Measurements from ENCODE around the gene MRC2.

The MRC2 gene

DNA sequence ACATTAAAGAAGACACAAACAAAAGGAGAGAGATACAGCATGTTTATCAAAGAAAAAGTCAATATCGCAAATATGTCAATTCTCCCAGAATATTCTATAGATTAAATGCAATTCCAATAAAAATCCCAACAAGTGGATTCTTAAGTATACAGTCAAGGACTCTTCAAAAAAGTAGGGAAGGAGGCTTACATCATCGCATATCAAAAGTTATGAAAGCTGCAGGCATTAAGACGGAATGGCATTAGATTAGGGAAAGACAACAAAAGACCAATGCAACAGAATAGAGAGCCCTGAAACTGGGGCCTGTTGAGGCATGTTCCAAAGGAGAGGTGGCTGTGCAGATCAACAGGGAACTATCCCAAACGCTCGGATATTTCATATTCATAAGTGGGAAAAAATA is 104.7 kb downstream of the MRC2 start:
- no peak for TF ChIP-seq POLR2A (IDR thresholded peaks at IDR 0.05; ENCODE audit: low read depth, low read length)
- TF ChIP-seq POLR2AphosphoS5 (IDR thresholded peaks at IDR 0.05; ENCODE audit: low read depth, low read length) = no peak
- no peak for TF ChIP-seq TAF1 (IDR thresholded peaks at IDR 0.05; ENCODE audit: low read depth, low read length)
- no peak for TF ChIP-seq SPI1 (IDR thresholded peaks at IDR 0.05; ENCODE audit: low read depth, low read length)
- no peak for TF ChIP-seq PAX5 (IDR thresholded peaks at IDR 0.05; ENCODE audit: insufficient read depth, low read length, severe bottlenecking)
- TF ChIP-seq POU2F2 (IDR thresholded peaks at IDR 0.05; ENCODE audit: low read depth, low read length) = no peak
- FAIRE-seq (no peak), DNase-seq (ENCODE audit: insufficient read length, low spot score) (no peak)

DNA sequence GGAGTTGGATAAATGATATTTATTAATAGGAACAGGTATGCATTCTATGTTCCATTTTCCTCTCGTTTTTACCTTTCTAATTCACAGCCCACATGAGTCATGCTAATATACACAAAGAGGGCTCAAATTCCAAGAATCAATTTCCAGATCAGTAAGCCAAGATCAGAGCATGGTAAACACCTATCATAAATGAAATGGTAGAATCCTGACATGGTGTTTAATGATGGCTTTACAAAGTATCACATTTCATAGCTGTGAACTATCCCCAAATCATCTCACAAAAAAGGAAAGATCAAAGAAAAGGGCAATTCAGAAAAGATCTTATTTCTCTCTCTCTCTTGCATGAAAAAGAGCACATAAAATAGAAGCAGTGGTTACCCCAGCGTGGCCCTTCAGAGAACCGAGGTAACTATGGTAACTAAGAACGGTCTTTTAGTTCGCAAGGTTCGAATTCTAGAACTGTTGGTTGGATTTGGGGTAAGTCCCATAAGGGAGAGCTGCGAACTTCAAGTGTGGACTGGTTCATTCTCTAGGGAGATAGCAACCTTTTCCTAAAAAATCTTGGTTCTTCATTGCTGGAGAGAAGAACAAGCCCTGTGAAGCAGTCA is 107.7 kb downstream of the MRC2 start:
- no peak for FAIRE-seq
- no peak for TF ChIP-seq POU2F2 (IDR thresholded peaks at IDR 0.05; ENCODE audit: low read depth, low read length)
- no peak for TF ChIP-seq POLR2AphosphoS5 (IDR thresholded peaks at IDR 0.05; ENCODE audit: low read depth, low read length)
- TF ChIP-seq SPI1 (IDR thresholded peaks at IDR 0.05; ENCODE audit: low read depth, low read length) = no peak
- TF ChIP-seq PAX5 (IDR thresholded peaks at IDR 0.05; ENCODE audit: insufficient read depth, low read length, severe bottlenecking) = no peak
- no peak for TF ChIP-seq POLR2A (IDR thresholded peaks at IDR 0.05; ENCODE audit: low read depth, low read length)
- no peak for TF ChIP-seq TAF1 (IDR thresholded peaks at IDR 0.05; ENCODE audit: low read depth, low read length)
- no peak for DNase-seq (ENCODE audit: insufficient read length, low spot score)

DNA sequence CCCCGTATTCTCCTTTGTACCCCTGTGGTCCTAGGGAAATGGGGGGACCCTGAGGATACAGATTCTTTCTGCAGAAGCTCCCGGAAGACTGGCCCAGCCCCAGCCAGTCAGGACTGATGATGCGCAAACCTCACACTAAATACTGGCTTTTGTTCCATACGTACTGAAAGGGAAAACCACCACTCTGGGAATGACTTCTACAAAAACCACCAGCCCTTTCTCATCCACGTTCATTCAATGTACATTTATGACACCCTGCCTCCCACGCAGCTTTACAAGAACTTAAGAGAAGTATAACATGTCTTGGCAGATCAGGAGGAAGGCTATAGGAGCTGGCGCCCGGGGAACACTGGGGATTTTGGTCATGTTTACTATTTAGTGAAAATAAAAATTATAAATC is 110.0 kb downstream of the MRC2 start:
- FAIRE-seq = no peak
- no peak for DNase-seq (ENCODE audit: insufficient read length, low spot score)
- TF ChIP-seq SPI1 (IDR thresholded peaks at IDR 0.05; ENCODE audit: low read depth, low read length) = no peak
- no peak for TF ChIP-seq POU2F2 (IDR thresholded peaks at IDR 0.05; ENCODE audit: low read depth, low read length)
- no peak for TF ChIP-seq TAF1 (IDR thresholded peaks at IDR 0.05; ENCODE audit: low read depth, low read length)
- TF ChIP-seq PAX5 (IDR thresholded peaks at IDR 0.05; ENCODE audit: insufficient read depth, low read length, severe bottlenecking) = no peak
- no peak for TF ChIP-seq POLR2AphosphoS5 (IDR thresholded peaks at IDR 0.05; ENCODE audit: low read depth, low read length)
- TF ChIP-seq POLR2A (IDR thresholded peaks at IDR 0.05; ENCODE audit: low read depth, low read length) = no peak

DNA sequence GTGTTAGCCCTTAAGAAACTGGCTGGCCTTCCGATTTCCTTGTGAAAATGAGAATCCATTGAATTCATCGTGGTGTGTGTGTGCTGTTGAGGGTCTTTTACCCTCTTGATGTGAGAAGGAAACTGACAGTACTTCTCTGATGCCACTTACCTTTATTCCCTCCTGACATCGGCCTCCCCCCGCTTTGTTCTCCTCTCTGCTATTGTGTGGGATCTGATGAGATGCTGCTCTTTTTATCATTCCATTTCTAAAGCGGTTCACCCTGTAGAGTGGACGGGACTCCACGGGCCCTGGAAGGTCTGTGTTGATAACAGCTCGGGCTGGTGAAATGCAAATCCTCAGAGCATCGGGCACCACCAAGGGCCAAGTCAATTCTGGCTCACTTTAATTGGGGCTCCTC is 110.8 kb downstream of the MRC2 start:
- DNase-seq (ENCODE audit: insufficient read length, low spot score) (no peak), FAIRE-seq (no peak)
- TF ChIP-seq TAF1 (IDR thresholded peaks at IDR 0.05; ENCODE audit: low read depth, low read length) = no peak
- no peak for TF ChIP-seq SPI1 (IDR thresholded peaks at IDR 0.05; ENCODE audit: low read depth, low read length)
- TF ChIP-seq POLR2A (IDR thresholded peaks at IDR 0.05; ENCODE audit: low read depth, low read length) = no peak
- no peak for TF ChIP-seq POLR2AphosphoS5 (IDR thresholded peaks at IDR 0.05; ENCODE audit: low read depth, low read length)
- TF ChIP-seq PAX5 (IDR thresholded peaks at IDR 0.05; ENCODE audit: insufficient read depth, low read length, severe bottlenecking) = no peak
- TF ChIP-seq POU2F2 (IDR thresholded peaks at IDR 0.05; ENCODE audit: low read depth, low read length) = no peak

DNA sequence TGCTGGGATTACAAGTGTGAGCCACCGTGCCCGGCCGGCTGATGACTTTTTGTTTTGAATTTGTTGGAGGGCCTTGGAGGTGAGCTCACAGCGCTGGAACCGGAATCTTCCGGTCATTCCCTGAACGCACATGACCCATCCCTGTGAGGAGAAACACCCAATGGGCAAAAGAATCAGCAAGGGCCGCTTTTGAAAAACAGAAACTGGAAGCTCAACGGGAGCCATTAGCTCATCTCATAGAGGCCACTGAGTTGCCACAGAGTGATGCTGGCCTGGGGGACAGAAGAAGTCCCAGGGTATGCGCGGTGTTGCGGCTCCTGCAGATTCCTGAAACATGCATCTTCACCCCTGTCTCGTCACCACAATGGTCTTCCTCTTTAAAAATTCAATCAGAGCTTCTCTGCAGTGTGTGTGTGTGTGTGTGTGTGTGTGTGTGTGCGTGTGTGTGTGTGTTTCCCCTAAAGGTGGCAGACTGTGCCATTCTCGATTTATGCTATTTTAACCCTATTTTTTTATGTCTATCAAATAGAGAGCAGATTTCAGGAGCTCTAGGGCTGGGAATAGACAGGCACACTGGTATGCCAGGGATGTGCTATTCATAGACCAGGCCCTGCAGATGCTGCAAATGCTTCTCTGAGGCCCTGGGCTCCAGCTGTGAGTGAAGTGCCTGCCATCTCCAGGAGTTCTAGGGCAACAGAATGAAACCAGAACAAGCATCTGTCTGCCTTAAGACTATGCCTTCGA is 112.3 kb downstream of the MRC2 start:
- FAIRE-seq (no peak), DNase-seq (ENCODE audit: insufficient read length, low spot score) (no peak)
- no peak for TF ChIP-seq POU2F2 (IDR thresholded peaks at IDR 0.05; ENCODE audit: low read depth, low read length)

DNA sequence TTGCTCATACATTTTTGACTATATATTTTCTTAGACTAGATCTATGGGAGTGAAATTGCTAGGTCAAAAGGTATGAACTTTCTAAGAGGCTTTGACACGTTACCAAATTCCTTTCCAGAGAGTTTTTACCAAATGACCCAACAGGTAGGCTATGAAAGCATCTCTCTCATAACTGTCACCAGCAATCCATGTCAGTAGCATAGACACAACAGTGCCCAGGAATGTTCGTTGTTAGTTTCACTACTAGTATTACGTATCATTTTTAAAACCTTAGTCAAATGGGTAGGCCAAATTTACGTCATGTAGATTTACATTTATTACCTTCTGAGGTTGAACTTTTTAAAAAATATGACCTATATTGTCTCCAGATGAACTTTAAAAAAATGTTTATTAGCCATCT is 113.8 kb downstream of the MRC2 start:
- no peak for FAIRE-seq
- TF ChIP-seq POLR2AphosphoS5 (IDR thresholded peaks at IDR 0.05; ENCODE audit: low read depth, low read length) = no peak
- no peak for TF ChIP-seq PAX5 (IDR thresholded peaks at IDR 0.05; ENCODE audit: insufficient read depth, low read length, severe bottlenecking)
- no peak for TF ChIP-seq TAF1 (IDR thresholded peaks at IDR 0.05; ENCODE audit: low read depth, low read length)
- no peak for TF ChIP-seq POLR2A (IDR thresholded peaks at IDR 0.05; ENCODE audit: low read depth, low read length)
- DNase-seq (ENCODE audit: insufficient read length, low spot score) = no peak

Measured in GM12891 (cell line).